GM12873 (cell line): ENCODE data around the gene RSPO3.

Experiments used
- TF ChIP-seq, protein P1 (sequence below): IDR thresholded peaks from 2 replicates; pipeline ENCODE4 v1.5.1; 2012; ENCODE audit warnings: low read depth, mild to moderate bottlenecking, moderate library complexity, low read length, control low read depth; ENCODE audit not compliant: insufficient read depth; ENCODE audit errors: missing control alignments

RSPO3 gene

DNA sequence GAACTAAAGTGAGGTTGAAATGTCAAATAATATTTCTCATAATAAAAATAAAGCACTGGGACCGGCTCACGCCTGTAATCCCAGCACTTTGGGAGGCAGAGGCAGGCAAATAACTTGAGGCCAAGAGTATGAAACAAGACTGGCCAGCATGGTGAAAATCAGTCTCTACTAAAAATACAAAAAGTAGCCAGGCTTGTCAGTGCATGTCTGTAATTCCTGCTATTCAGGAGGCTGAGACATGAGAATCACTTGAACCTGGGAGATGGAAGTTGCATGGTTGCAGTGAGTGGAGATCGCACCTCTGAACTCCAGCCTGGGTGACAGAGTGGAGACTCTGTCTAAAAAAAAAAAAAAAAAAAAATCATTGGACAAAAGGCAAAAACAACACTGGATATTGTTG is 38.4 kb upstream of the RSPO3 start:
- TF ChIP-seq, protein P1, sequence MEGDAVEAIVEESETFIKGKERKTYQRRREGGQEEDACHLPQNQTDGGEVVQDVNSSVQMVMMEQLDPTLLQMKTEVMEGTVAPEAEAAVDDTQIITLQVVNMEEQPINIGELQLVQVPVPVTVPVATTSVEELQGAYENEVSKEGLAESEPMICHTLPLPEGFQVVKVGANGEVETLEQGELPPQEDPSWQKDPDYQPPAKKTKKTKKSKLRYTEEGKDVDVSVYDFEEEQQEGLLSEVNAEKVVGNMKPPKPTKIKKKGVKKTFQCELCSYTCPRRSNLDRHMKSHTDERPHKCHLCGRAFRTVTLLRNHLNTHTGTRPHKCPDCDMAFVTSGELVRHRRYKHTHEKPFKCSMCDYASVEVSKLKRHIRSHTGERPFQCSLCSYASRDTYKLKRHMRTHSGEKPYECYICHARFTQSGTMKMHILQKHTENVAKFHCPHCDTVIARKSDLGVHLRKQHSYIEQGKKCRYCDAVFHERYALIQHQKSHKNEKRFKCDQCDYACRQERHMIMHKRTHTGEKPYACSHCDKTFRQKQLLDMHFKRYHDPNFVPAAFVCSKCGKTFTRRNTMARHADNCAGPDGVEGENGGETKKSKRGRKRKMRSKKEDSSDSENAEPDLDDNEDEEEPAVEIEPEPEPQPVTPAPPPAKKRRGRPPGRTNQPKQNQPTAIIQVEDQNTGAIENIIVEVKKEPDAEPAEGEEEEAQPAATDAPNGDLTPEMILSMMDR: no peak

DNA sequence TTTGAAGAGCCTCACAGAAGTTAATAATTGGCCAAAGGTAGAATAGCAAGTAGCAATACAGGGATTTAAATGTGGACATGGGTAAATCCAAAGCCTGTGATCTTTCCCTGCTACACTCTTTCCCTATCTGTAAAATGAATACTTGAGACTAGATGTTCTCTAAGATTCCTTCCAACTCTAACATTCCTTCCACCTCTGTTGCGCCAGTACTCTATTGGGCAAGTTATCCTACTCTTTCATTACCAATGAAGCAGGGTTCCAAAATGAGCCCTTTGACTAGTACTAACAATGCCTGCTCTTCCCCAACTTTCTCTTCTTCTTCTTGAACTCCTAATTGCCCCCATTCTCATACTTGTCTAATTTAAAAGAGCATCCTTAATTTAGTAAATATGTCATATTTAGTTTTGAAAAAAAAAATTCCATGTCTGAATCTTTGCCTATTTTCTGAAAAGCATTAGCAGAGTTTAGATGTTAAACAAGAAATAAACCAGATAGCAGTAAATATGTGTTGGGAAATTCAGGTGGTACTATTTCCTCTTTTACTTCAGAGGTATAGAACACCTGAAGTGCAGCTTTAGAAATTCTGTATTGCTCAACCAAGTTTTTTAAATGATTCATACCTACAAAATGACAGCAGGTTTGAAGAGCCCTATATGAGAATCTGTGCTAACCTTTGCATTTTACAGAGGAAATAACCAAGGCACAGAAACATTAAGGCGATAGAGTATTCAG is 35.1 kb upstream of the RSPO3 start:
- TF ChIP-seq, protein P1: no peak

DNA sequence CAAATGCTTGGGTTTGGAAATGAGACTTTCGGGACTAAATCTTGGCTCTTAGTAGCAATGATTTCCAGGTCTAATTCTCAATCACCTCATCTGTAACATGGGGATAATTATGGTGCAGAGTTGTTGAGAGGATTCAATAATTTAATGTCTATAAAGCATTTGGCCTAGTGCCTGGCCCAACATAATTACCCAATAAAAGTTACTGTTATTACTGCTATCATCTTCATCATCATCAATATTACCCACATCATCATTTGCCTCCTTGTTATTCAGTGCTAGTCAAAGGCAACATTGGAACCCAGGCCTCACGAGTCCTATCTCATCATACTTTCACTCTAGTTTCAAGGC is 34.5 kb upstream of the RSPO3 start:
- TF ChIP-seq, protein P1: no peak

DNA sequence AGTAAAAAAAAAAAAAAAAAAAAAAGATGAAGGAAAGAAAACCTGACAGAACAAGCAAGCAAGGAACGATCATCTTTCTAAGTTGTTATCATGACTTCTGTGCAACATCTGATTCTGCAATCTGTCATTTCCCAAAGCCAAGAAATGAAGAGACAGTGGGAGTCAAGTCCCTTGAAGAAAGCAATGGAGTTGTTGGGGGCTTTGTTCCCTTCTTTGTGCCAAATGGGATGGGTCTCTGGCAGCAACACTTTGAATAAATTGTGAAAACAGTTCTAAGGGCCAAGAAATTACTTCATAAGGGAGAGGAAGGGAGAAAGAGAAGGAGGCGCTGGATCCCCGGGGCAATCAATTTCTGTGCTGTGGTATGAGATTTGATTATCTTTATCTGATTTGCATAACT is 33.3 kb upstream of the RSPO3 start:
- TF ChIP-seq, protein P1: no peak

DNA sequence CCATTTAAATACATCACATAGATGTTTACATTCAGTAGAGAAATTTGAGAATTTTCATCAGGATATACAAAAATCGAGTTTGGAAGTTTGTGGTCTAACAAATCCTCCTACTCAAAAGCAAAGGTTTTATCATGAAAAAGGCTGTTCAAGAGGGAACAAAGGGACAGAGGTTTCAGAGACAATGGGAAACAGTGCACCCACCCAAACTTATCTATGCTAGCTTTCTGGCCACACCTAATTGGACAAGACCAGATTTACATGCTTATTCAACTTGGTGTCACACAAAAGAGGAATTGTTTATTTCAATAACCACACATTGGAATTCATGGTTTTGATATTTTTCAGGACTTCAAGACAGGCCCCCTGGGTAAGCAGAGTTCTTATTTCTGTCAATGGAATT is 28.4 kb upstream of the RSPO3 start:
- TF ChIP-seq, protein P1: no peak

DNA sequence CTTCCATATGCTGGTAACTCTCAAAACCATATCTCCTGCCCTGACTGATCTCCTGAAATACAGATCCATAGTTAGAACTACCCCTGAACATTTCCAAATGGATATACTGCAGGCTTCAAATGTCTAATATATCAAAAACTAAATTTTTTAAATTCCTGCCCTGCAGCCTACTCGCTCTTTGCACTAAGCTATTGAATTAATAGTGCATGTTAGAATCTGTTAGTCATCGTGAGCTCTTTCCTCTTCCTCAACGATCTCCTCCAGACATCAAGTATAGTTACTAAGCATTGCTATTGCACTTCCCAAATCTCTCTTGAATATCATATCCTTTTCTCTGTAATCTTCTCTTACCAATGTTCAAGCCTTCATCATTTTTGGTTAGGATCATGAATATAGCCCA is 26.0 kb upstream of the RSPO3 start:
- TF ChIP-seq, protein P1: no peak

DNA sequence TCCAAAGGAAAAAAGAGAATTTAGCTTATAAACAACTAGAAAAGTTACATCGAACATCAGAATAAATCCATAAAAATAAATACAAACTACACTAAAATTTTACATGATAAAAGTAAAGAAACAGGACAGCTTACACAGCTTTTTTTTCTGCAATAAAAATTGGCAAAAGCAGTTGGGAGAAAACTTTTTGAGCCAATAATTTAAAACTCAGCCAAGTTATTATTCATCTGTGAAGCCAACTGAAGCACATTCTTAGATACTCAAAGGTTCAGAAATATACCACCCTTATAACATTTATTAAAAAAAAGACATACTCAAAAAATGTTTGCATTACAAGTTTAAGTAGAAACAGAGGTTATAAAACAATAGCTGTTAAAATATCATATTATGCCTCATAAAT is 23.7 kb upstream of the RSPO3 start:
- TF ChIP-seq, protein P1: no peak
